GM12878 (cell line): Measurements from ENCODE around the gene TNFAIP3. TPM values are rescaled to one million over a fixed set of nuclear protein-coding genes. Genes with fewer than 3 reads are reported as not detected.
A peak's percentile ranks its signal among the peaks of the same experiment; 100 is the strongest.

ENCODE experiments used
- ATAC-seq: fragments of 200-7000 bp; cut with Tn5 transposase; 3 replicates; pipeline ENCODE4 v1.9.1; 2020; ENCODE audit warnings: mild to moderate bottlenecking, moderate library complexity
- BruUV-seq: library from RNA; stranded (reverse); fragments of 400-500 nt; replicated peaks from 2 replicates; lab custom pipeline; 2021; lab: Mats Ljungman, UMichigan
- CTCF ChIA-PET: fragments of 300-600 bp; sonication (Branson Sonifier 250); formaldehyde crosslinking; extraction: SDS; loops from one replicate; lab custom pipeline; 2021; ENCODE audit warnings: inconsistent platforms; lab: Yijun Ruan, JAX
- POLR2A ChIA-PET: fragments of 350-600 bp; formaldehyde crosslinking; extraction: SDS; loops from one replicate; lab custom pipeline; 2021; ENCODE audit warnings: inconsistent platforms; lab: Charles Lee
- RAD21 ChIA-PET: fragments of 300-600 bp; sonication (Branson Sonifier 250); formaldehyde crosslinking; loops from one replicate; lab custom pipeline; 2023; ENCODE audit warnings: antibody characterized with exemption; ENCODE audit not compliant: unreplicated experiment; lab: Charles Lee
- SMC1A ChIA-PET: fragments of 300-600 bp; sonication (Branson Sonifier 250); formaldehyde crosslinking; loops from one replicate; lab custom pipeline; 2023; ENCODE audit not compliant: unreplicated experiment, uncharacterized antibody; lab: Charles Lee
- DNase-seq: peaks from one replicate; pipeline ENCODE4 v3.0.0-alpha.2; 2011; ENCODE audit warnings: low read depth, low spot score
- FAIRE-seq: peaks from 3 replicates; lab custom pipeline; 2011; peaks lifted over from hg19 to GRCh38; lab: Jason Lieb, UNC
- H2AFZ ChIP-seq: 2 replicates; pipeline ENCODE4 v1.6.0; 2011; ENCODE audit warnings: low read depth, low read length, control low read depth; ENCODE audit not compliant: control insufficient read depth
- H3K27ac ChIP-seq: 2 replicates; pipeline ENCODE4 v1.5.1; 2011; ENCODE audit warnings: control low read depth; ENCODE audit not compliant: control insufficient read depth, insufficient read depth
- H3K27me3 ChIP-seq, 2 experiments: replicated peaks in 1 of 2; 2 replicates each; pipeline versions ENCODE4 v1.6.0 to v1.6.1; 2011; ENCODE audit warnings: low read length in 1 of 2; ENCODE audit not compliant: control insufficient read depth in 2 of 2, insufficient read depth in 2 of 2
- H3K36me3 ChIP-seq, 2 experiments: 2 replicates each; pipeline ENCODE4 v1.5.1; 2011; ENCODE audit warnings: low read length in 1 of 2; ENCODE audit not compliant: control insufficient read depth in 2 of 2, insufficient read depth in 2 of 2
- H3K4me1 ChIP-seq: 2 replicates; pipeline ENCODE4 v1.6.1; 2011; ENCODE audit warnings: mild to moderate bottlenecking, low read length, moderate library complexity, mixed read lengths; ENCODE audit not compliant: control insufficient read depth, insufficient read depth
- H3K4me2 ChIP-seq: 2 replicates; pipeline ENCODE4 v1.6.0; 2011; ENCODE audit warnings: control low read depth; ENCODE audit not compliant: control insufficient read depth, insufficient read depth
- H3K4me3 ChIP-seq: fragments of 200-600 bp; sonication (generic); 2 replicates; pipeline ENCODE4 v1.5.1; 2016
- H3K79me2 ChIP-seq: 2 replicates; pipeline ENCODE4 v1.6.0; 2011; ENCODE audit warnings: low read length; ENCODE audit not compliant: control insufficient read depth, insufficient read depth
- H3K9ac ChIP-seq: 2 replicates; pipeline ENCODE4 v1.8.0; 2011; ENCODE audit warnings: low read length, control low read depth, mixed read lengths; ENCODE audit not compliant: control insufficient read depth, insufficient read depth
- H3K9me3 ChIP-seq: replicated peaks from 3 replicates; pipeline ENCODE4 v1.5.1; 2011; ENCODE audit warnings: mild to moderate bottlenecking, low read length; ENCODE audit not compliant: control insufficient read depth, insufficient read depth
- H4K20me1 ChIP-seq: 2 replicates; pipeline ENCODE4 v1.6.0; 2011; ENCODE audit not compliant: control insufficient read depth, insufficient read depth
- ATF7 ChIP-seq: fragments of 450-650 bp; IDR thresholded peaks from 2 replicates; pipeline ENCODE4 v1.6.1; 2016; ENCODE audit warnings: low read depth, mild to moderate bottlenecking
- CEBPB ChIP-seq, 2 experiments: fragments of 150-350 bp in 1 of 2; IDR thresholded peaks; 2 replicates each; pipeline ENCODE4 v1.6.1; 2012 to 2014; ENCODE audit warnings: low read depth in 2 of 2, low read length in 2 of 2, borderline replicate concordance in 1 of 2, inconsistent platforms in 1 of 2
- DPF2 ChIP-seq: fragments of 450-650 bp; IDR thresholded peaks from 2 replicates; pipeline ENCODE4 v1.6.1; 2017; ENCODE audit warnings: mild to moderate bottlenecking
- EGR1 ChIP-seq, 2 experiments: IDR thresholded peaks; 1 replicate in 1 of 2; 2 replicates in 1 of 2; pipeline ENCODE4 v1.6.1; 2011 to 2012; ENCODE audit warnings: low read depth in 2 of 2, low read length in 2 of 2, borderline replicate concordance in 1 of 2, mild to moderate bottlenecking in 1 of 2, moderate library complexity in 1 of 2
- MTA2 ChIP-seq: fragments of 450-650 bp; IDR thresholded peaks from 2 replicates; pipeline ENCODE4 v1.6.1; 2016; ENCODE audit warnings: low read depth, mild to moderate bottlenecking, moderate library complexity
- RB1 ChIP-seq: fragments of 450-650 bp; formaldehyde crosslinking; IDR thresholded peaks from 2 replicates; pipeline ENCODE4 v1.6.1; 2017; ENCODE audit warnings: mild to moderate bottlenecking, borderline replicate concordance
- RUNX3 ChIP-seq: IDR thresholded peaks from 2 replicates; pipeline ENCODE4 v1.6.1; 2012; ENCODE audit warnings: low read length, inconsistent platforms
- STAT1 ChIP-seq: fragments of 450-650 bp; conservative IDR thresholded peaks from 2 replicates; pipeline ENCODE4 v1.6.1; 2014; ENCODE audit warnings: antibody characterized with exemption, mild to moderate bottlenecking
- YBX1 ChIP-seq: fragments of 450-650 bp; IDR thresholded peaks from 2 replicates; pipeline ENCODE4 v1.6.1; 2016; ENCODE audit warnings: antibody characterized with exemption
- ZBED1 ChIP-seq: IDR thresholded peaks from 2 replicates; pipeline ENCODE4 v1.6.1; 2016; ENCODE audit warnings: borderline replicate concordance
- ZNF217 ChIP-seq: fragments of 450-650 bp; IDR thresholded peaks from 2 replicates; pipeline ENCODE4 v1.6.1; 2017; ENCODE audit warnings: antibody characterized with exemption, mild to moderate bottlenecking
- ZNF592 ChIP-seq: fragments of 450-650 bp; IDR thresholded peaks from 2 replicates; pipeline ENCODE4 v1.6.1; 2017; ENCODE audit warnings: mild to moderate bottlenecking, moderate library complexity
- ZSCAN29 ChIP-seq: fragments of 450-650 bp; IDR thresholded peaks from 2 replicates; pipeline ENCODE4 v1.6.1; 2017; ENCODE audit warnings: mild to moderate bottlenecking, moderate library complexity
- WGBS: methylation state at CpG from one replicate; pipeline ENCODE4 v1.1.6; 2016; ENCODE audit warnings: low lambda C conversion rate; ENCODE audit not compliant: insufficient replicate concordance, insufficient coverage; ENCODE audit errors: missing lambda C conversion rate; 5-methylcytosine and 5-hydroxymethylcytosine counted together
- in situ Hi-C: fragments of 300-500 bp; cut with MboI; formaldehyde crosslinking; loops from 9 replicates; pipeline ENCODE4 v1.14.3; 2018; ENCODE audit warnings: mixed read lengths
- intact Hi-C: fragments of 100-400 bp; cut with micrococcal nuclease; formaldehyde crosslinking; loops from one replicate; pipeline ENCODE4 v1.14.2; 2022; ENCODE audit not compliant: unreplicated experiment
- polyA plus RNA-seq, 11 experiments: library from polyadenylated mRNA; depleted of rRNA in 4 of 11; unstranded in 6 of 11; stranded (reverse) in 5 of 11; fragments of >200 nt; fragmentation: Nextera tagmentation in 4 of 11; fragmentation: Illumina TruSeq in 1 of 11; extraction: Ambion mirVana in 4 of 11; extraction: Trizol in 1 of 11; gene quantifications; 1 replicate in 1 of 11; 2 replicates in 10 of 11; pipeline versions ENCODE4 v1.2.1 to v1.2.3, GENCODE V29; 2011 to 2016; ENCODE audit warnings: inconsistent platforms in 2 of 11, missing spikeins in 2 of 11, low read depth in 1 of 11
- total RNA-seq, 4 experiments: library from RNA; depleted of rRNA in 3 of 4; stranded (reverse); fragments of >200 nt in 3 of 4; fragmentation: Illumina TruSeq in 1 of 4; extraction: Trizol in 1 of 4; gene quantifications; 2 replicates each; pipeline versions ENCODE4 v1.2.1 to v1.2.3, GENCODE V29; 2013 to 2021
- TF ChIP-seq, protein P1 (sequence below): fragments of 450-650 bp; IDR thresholded peaks from 2 replicates; pipeline ENCODE4 v1.6.1; 2017; ENCODE audit warnings: mild to moderate bottlenecking, moderate library complexity

TNFAIP3 gene
- total and polyA plus RNA-seq, 10 of the 15 experiments (the other 5 are each of a cell fraction or from before 2014, with no cell fraction given), result 18.0 to 350 (median 127) TPM

GRCh38 chr6:137827977-137828810, 38.9 kb upstream of the TNFAIP3 start:
- ChIA-PET POLR2A (interaction anchor here (0.6 to 10.3 kb wide), 12 partner anchors 10 to 120 kb away, joined by 3 to 95 read pairs (median 4); no protein-coding TSS in a partner anchor), RAD21 (interaction anchor here (0.7 to 6.0 kb wide), 26 partner anchors 12 to 163 kb away, joined by 3 to 28 read pairs (median 4); partner anchors contain the start of gene TNFAIP3), CTCF (interaction anchor here (0.7 to 3.3 kb wide), 11 partner anchors 12 to 120 kb away, joined by 3 to 19 read pairs (median 5); partner anchors contain the start of gene TNFAIP3), SMC1A (interaction anchor here (0.7 to 9.5 kb wide), 21 partner anchors 8 to 171 kb away, joined by 3 to 86 read pairs (median 5); partner anchors contain the start of gene TNFAIP3)
- TSS peak; percentile 66 for BruUV-seq
- peak overlapping the region; percentile 5 for H3K4me2 ChIP-seq
- 10% methylated on average over 4 of the region's 4 CpGs for WGBS
- intact Hi-C loops, result no loop called here
- peak; percentile 78 for ATAC-seq
- H3K4me3 ChIP-seq, result 0 out of 2 replicates have a peak overlapping the region, but pooled peaks have one; percentile 3
- H3K4me1 ChIP-seq, result peaks cover 48% of the 10 kb centered on the region
- no peaks in the 10 kb centered on the region for H3K27me3 ChIP-seq
- H4K20me1 ChIP-seq, result no peaks in the 10 kb centered on the region
- peak overlapping the region; percentile 0; the same call in 1 of the 2 replicates for H2AFZ ChIP-seq
- no peaks in the 10 kb centered on the region; the same call in 2 of the 3 replicates for H3K9me3 ChIP-seq
- peak; percentile 71 for FAIRE-seq
- in situ Hi-C loops, result no loop called here
- H3K9ac ChIP-seq, result peak overlapping the region; percentile 5
- peak; percentile 84 for DNase-seq
- H3K27ac ChIP-seq, result peak overlapping the region; percentile 82
- no peaks in the 10 kb centered on the region for H3K36me3 ChIP-seq
- no peaks in the 10 kb centered on the region; the same call in 1 of the 2 replicates for H3K79me2 ChIP-seq
- TF ChIP-seq ZNF217, result no peak
- TF ChIP-seq RB1, result peak; percentile 77; the same call in 1 of the 2 replicates
- TF ChIP-seq RUNX3, result peak; percentile 66
- no peak for TF ChIP-seq CEBPB (IDR thresholded peaks at IDR 0.05; ENCODE audit: borderline replicate concordance in 1 of 2, low read depth in 2 of 2, low read length in 2 of 2)
- TF ChIP-seq YBX1, result no peak
- TF ChIP-seq MTA2, result no peak; the same call in none of the 2 replicates
- TF ChIP-seq ZNF592, result no peak
- TF ChIP-seq, protein P1, sequence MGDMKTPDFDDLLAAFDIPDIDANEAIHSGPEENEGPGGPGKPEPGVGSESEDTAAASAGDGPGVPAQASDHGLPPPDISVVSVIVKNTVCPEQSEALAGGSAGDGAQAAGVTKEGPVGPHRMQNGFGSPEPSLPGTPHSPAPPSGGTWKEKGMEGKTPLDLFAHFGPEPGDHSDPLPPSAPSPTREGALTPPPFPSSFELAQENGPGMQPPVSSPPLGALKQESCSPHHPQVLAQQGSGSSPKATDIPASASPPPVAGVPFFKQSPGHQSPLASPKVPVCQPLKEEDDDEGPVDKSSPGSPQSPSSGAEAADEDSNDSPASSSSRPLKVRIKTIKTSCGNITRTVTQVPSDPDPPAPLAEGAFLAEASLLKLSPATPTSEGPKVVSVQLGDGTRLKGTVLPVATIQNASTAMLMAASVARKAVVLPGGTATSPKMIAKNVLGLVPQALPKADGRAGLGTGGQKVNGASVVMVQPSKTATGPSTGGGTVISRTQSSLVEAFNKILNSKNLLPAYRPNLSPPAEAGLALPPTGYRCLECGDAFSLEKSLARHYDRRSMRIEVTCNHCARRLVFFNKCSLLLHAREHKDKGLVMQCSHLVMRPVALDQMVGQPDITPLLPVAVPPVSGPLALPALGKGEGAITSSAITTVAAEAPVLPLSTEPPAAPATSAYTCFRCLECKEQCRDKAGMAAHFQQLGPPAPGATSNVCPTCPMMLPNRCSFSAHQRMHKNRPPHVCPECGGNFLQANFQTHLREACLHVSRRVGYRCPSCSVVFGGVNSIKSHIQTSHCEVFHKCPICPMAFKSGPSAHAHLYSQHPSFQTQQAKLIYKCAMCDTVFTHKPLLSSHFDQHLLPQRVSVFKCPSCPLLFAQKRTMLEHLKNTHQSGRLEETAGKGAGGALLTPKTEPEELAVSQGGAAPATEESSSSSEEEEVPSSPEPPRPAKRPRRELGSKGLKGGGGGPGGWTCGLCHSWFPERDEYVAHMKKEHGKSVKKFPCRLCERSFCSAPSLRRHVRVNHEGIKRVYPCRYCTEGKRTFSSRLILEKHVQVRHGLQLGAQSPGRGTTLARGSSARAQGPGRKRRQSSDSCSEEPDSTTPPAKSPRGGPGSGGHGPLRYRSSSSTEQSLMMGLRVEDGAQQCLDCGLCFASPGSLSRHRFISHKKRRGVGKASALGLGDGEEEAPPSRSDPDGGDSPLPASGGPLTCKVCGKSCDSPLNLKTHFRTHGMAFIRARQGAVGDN, result peak; percentile 49
- TF ChIP-seq ZBED1, result peak; percentile 10; the same call in 1 of the 2 replicates
- TF ChIP-seq ZSCAN29, result no peak
- peak in 1 of 2 experiments; percentile 62; a peak in 1 of 3 replicates for TF ChIP-seq EGR1 (IDR thresholded peaks at IDR 0.05; ENCODE audit: borderline replicate concordance in 1 of 2, low read depth in 2 of 2, low read length in 2 of 2)
- peak; percentile 43; the same call in 1 of the 2 replicates for TF ChIP-seq ATF7
- TF ChIP-seq STAT1, result no peak
- TF ChIP-seq DPF2, result 0 out of 2 replicates have a peak, but pooled peaks have one; percentile 47
